Psoas muscle (tissue), 8 donors: Measurements from ENCODE around the gene QSOX2. TPM values are rescaled to one million over a fixed set of nuclear protein-coding genes. Genes with fewer than 3 reads are reported as not detected.

Experiments
- ATAC-seq, 4 donors: fragments of 200-7000 bp; cut with Tn5 transposase; one replicate each; pipeline ENCODE4 v1.9.1; 2020; ENCODE audit warnings: moderate library complexity in 3 of 4, mild to moderate bottlenecking in 2 of 4
- DNase-seq, 2 donors: peaks; one replicate each; pipeline ENCODE4 v3.0.0-alpha.2; 2020
- H3K27ac ChIP-seq: fragments of 200-600 bp; one replicate; pipeline ENCODE4 v1.8.0; 2022
- H3K27me3 ChIP-seq, 3 donors: fragments of 200-600 bp in 1 of 3; one replicate each; pipeline versions ENCODE4 v1.6.1 to v1.8.0; 2013 to 2022; ENCODE audit warnings: low read length in 2 of 3, mild to moderate bottlenecking in 2 of 3, moderate library complexity in 1 of 3; ENCODE audit not compliant: insufficient read depth in 3 of 3
- H3K36me3 ChIP-seq, 2 donors: fragments of 200-600 bp in 1 of 2; one replicate each; pipeline versions ENCODE4 v1.6.1 to v1.8.0; 2013 to 2022; ENCODE audit warnings: low read depth in 1 of 2, mild to moderate bottlenecking in 1 of 2, moderate library complexity in 1 of 2; ENCODE audit not compliant: insufficient read depth in 1 of 2
- H3K4me1 ChIP-seq: fragments of 200-600 bp; one replicate; pipeline ENCODE4 v1.8.0; 2022
- H3K4me3 ChIP-seq: fragments of 200-600 bp; one replicate; pipeline ENCODE4 v1.8.0; 2022; ENCODE audit warnings: mild to moderate bottlenecking
- H3K9me3 ChIP-seq: fragments of 200-600 bp; one replicate; pipeline ENCODE4 v1.8.0; 2022
- CTCF ChIP-seq: fragments of 200-600 bp; IDR thresholded peaks from one replicate; pipeline ENCODE4 v1.8.0; 2022; ENCODE audit warnings: antibody characterized with exemption
- WGBS, 3 donors: extraction: QIAGEN DNeasy Blood & Tissue Kit; methylation state at CpG; one replicate each; pipeline versions ENCODE4 v1.1.6 to v1.1.7; 2013; 5-methylcytosine and 5-hydroxymethylcytosine counted together
- intact Hi-C, 2 donors: fragments of 100-400 bp; cut with DNase I; formaldehyde crosslinking; loops; one replicate each; pipeline versions ENCODE4 v1.11.0 to v1.14.2; 2022
- polyA plus RNA-seq, 3 donors: library from polyadenylated mRNA; stranded (reverse); fragments of 200-250 nt; gene quantifications; one replicate each; pipeline ENCODE4 v1.2.3, GENCODE V29; 2013
- total RNA-seq, 4 donors: library from RNA; stranded (reverse); fragmentation: NEBNext Ultra II Directional in 2 of 4; extraction: Animal tissue kit (Norgen Biotek cat#: 25700) in 2 of 4; gene quantifications; one replicate each; pipeline versions ENCODE4 v1.2.1 to v1.2.4, GENCODE V29; 2021 to 2023
- donor health status: healthy with polysubstance abuse.
- donor health status: DM: no; HTN: no; CAD: no; lungs with moderate emphysema.
- donor health status: Bipolar disorder and iron deficiency.
- donor health status: healthy.
- donor health status: DM: yes; HTN: yes; CAD: no.
- donor health status: DM: no; HTN: no; CAD: no.
- donor health status: DM: no; HTN: no; CAD: no.
- donor health status: DM: yes; HTN: yes; CAD: no.

Gene QSOX2
- total and polyA plus RNA-seq, 7 donors = 3.6 to 7.5 (median 5.6) TPM

DNA sequence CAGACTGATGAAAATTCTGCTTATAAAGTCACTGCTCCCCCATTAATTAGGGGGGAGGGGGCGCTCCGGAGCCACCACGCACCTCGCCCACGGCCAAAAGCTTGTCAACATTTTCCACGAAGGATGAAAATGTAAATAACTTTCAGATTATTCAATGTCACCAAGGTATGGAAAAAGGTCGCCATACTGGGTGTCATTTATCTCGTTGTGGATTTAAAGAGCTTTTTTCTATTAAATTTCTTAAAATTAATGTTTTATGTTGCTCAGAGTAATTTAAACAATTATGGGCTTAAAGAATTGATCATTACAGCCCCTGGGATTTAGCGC is 53.7 kb downstream of the QSOX2 start:
- TF ChIP-seq CTCF = no peak
- Histone ChIP-seq H3K4me3 (no peak overlapping the region), H3K27ac (no peak overlapping the region), H3K9me3 (no peaks in the 10 kb centered on the region), H3K27me3 (peaks cover 0 to 91% (median 25%) of the 10 kb centered on the region in 3 donors), H3K36me3 (no peaks in the 10 kb centered on the region), H3K4me1 (no peaks in the 10 kb centered on the region)
- WGBS, 3 donors = 10 to 15% (median 13%) methylated on average over 9 of the region's 9 CpGs
- ATAC-seq = no peak
- DNase-seq = no peak
- intact Hi-C loops = no loop called here

GRCh38 chr9:136191099-136191959 is 54.3 kb downstream of the QSOX2 start:
- ATAC-seq = no peak
- no peak for DNase-seq
- H3K27me3 ChIP-seq = peaks cover 0 to 91% (median 20%) of the 10 kb centered on the region in 3 donors

GRCh38 chr9:136190656-136191055 is 55.0 kb downstream of the QSOX2 start:
- H3K4me1 ChIP-seq = no peaks in the 10 kb centered on the region
- H3K4me3 ChIP-seq = no peak overlapping the region
- H3K27me3 ChIP-seq = peaks cover 0 to 88% (median 22%) of the 10 kb centered on the region in 3 donors
- intact Hi-C loops = no loop called here
- WGBS, 3 donors = 60 to 68% (median 61%) methylated on average over 11 of the region's 11 CpGs
- TF ChIP-seq CTCF = no peak
- H3K36me3 ChIP-seq = no peaks in the 10 kb centered on the region
- no peak for DNase-seq
- no peak for ATAC-seq
- H3K9me3 ChIP-seq = no peaks in the 10 kb centered on the region
- no peak overlapping the region for H3K27ac ChIP-seq

More at GRCh38 chr9:136191099-136191959, 54.3 kb downstream of the QSOX2 start:
- Histone ChIP-seq H3K36me3 (no peaks in the 10 kb centered on the region), H3K4me1 (no peaks in the 10 kb centered on the region), H3K27ac (no peak overlapping the region), H3K9me3 (no peaks in the 10 kb centered on the region), H3K4me3 (no peak overlapping the region)
- no peak for TF ChIP-seq CTCF
- intact Hi-C loops = no loop called here
- WGBS, 3 donors = 36 to 44% (median 38%) methylated on average over 29 to 30 of the region's 30 CpGs

- H3K4me3 ChIP-seq = no peak overlapping the region
- no peaks in the 10 kb centered on the region for H3K4me1 ChIP-seq
- intact Hi-C loops = no loop called here
- ATAC-seq (no peak), DNase-seq (no peak)
- no peak for TF ChIP-seq CTCF
- no peaks in the 10 kb centered on the region for H3K36me3 ChIP-seq
- H3K27ac ChIP-seq = no peak overlapping the region
- WGBS, 3 donors = 50 to 64% (median 56%) methylated on average over 7 of the region's 7 CpGs
- peaks cover 0 to 88% (median 22%) of the 10 kb centered on the region in 3 donors for H3K27me3 ChIP-seq
- no peaks in the 10 kb centered on the region for H3K9me3 ChIP-seq
These were observed 55.4 kb downstream of the QSOX2 start for GRCh38 chr9:136190237-136190601.
